Measurements from ENCODE around the gene RERGL.

- TF ChIP-seq EZH2 (IDR thresholded peaks at IDR 0.05) (no peak), POLR2AphosphoS5 (IDR thresholded peaks at IDR 0.05; ENCODE audit: borderline replicate concordance, low read depth, low read length) (no peak)
These were observed 13.6 kb upstream of the RERGL start for GRCh38 chr12:18103624-18104023.
